ENCODE measurements around the gene TAGLN3. TPM values are rescaled to one million over a fixed set of nuclear protein-coding genes. Genes with fewer than 3 reads are reported as not detected.
A peak's percentile ranks its signal among the peaks of the same experiment; 100 is the strongest.

The TAGLN3 gene
- total and polyA plus RNA-seq, 2 of the 13 experiments (the other 11 are each of a cell fraction or from before 2014, with no cell fraction given): 0.51 to 0.91 TPM

GRCh38 chr3:111978583-111979433 is 19.9 kb upstream of the TAGLN3 start, which contains the start of gene ABHD10 (continued):
- TF ChIP-seq KIAA2018 (CRISPR knock-in tag; IDR thresholded peaks at IDR 0.05; ENCODE audit: borderline replicate concordance) (peak; percentile 94; the same call in 1 of the 2 replicates), MAFG (CRISPR knock-in tag; IDR thresholded peaks at IDR 0.05) (no peak), SATB2 (CRISPR knock-in tag; IDR thresholded peaks at IDR 0.05) (no peak), MYC (CRISPR knock-in tag; IDR thresholded peaks at IDR 0.05; ENCODE audit: borderline replicate concordance) (peak; percentile 80; the same call in 1 of the 2 replicates), HOXD1 (CRISPR knock-in tag; IDR thresholded peaks at IDR 0.05) (0 out of 2 replicates have a peak, but pooled peaks have one; percentile 32), ELF4 (CRISPR knock-in tag; IDR thresholded peaks at IDR 0.05; ENCODE audit: borderline replicate concordance) (no peak), NFATC3 (CRISPR knock-in tag; IDR thresholded peaks at IDR 0.05) (no peak), ZNF20 (CRISPR knock-in tag; IDR thresholded peaks at IDR 0.05) (no peak), ONECUT2 (CRISPR knock-in tag; IDR thresholded peaks at IDR 0.05) (no peak), CHCHD3 (CRISPR knock-in tag; IDR thresholded peaks at IDR 0.05) (0 out of 2 replicates have a peak, but pooled peaks have one; percentile 58), SMAD3 (CRISPR knock-in tag; IDR thresholded peaks at IDR 0.05) (no peak), HNF4A (CRISPR knock-in tag; IDR thresholded peaks at IDR 0.05) (peak; percentile 20; the same call in 1 of the 2 replicates), ZNF362 (CRISPR knock-in tag; IDR thresholded peaks at IDR 0.05; ENCODE audit: borderline replicate concordance) (no peak; the same call in 1 of the 2 replicates)
- TF ChIP-seq, protein P1, sequence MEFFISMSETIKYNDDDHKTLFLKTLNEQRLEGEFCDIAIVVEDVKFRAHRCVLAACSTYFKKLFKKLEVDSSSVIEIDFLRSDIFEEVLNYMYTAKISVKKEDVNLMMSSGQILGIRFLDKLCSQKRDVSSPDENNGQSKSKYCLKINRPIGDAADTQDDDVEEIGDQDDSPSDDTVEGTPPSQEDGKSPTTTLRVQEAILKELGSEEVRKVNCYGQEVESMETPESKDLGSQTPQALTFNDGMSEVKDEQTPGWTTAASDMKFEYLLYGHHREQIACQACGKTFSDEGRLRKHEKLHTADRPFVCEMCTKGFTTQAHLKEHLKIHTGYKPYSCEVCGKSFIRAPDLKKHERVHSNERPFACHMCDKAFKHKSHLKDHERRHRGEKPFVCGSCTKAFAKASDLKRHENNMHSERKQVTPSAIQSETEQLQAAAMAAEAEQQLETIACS (CRISPR knock-in tag; IDR thresholded peaks at IDR 0.05): no peak
- TF ChIP-seq, protein P2, sequence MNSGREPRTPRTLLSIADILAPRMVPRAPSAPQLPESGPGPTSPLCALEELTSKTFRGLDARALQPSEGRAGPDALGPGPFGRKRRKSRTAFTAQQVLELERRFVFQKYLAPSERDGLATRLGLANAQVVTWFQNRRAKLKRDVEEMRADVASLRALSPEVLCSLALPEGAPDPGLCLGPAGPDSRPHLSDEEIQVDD (CRISPR knock-in tag; IDR thresholded peaks at IDR 0.05; ENCODE audit: borderline replicate concordance): 0 out of 2 replicates have a peak, but pooled peaks have one; percentile 58
- TF ChIP-seq, protein P3, sequence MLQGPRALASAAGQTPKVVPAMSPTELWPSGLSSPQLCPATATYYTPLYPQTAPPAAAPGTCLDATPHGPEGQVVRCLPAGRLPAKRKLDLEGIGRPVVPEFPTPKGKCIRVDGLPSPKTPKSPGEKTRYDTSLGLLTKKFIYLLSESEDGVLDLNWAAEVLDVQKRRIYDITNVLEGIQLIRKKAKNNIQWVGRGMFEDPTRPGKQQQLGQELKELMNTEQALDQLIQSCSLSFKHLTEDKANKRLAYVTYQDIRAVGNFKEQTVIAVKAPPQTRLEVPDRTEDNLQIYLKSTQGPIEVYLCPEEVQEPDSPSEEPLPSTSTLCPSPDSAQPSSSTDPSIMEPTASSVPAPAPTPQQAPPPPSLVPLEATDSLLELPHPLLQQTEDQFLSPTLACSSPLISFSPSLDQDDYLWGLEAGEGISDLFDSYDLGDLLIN (CRISPR knock-in tag; IDR thresholded peaks at IDR 0.05; ENCODE audit: borderline replicate concordance): 0 out of 2 replicates have a peak, but pooled peaks have one; percentile 44
